Tongue (tissue), 2 donors: ENCODE results near the gene UBL7. TPM values are rescaled to one million over a fixed set of nuclear protein-coding genes. Genes with fewer than 3 reads are reported as not detected.
A peak's percentile ranks its signal among the peaks of the same experiment; 100 is the strongest.

ENCODE experiments used
- DNase-seq: peaks from one replicate; pipeline ENCODE4 v3.0.0-alpha.2; 2015
- total RNA-seq: library from RNA; depleted of rRNA; stranded (reverse); fragments of >200 nt; gene quantifications from one replicate; pipeline ENCODE4 v1.2.3, GENCODE V29; 2014

Gene UBL7
- total RNA-seq, 1 donor from 2014 or later = 21.4 TPM

DNA sequence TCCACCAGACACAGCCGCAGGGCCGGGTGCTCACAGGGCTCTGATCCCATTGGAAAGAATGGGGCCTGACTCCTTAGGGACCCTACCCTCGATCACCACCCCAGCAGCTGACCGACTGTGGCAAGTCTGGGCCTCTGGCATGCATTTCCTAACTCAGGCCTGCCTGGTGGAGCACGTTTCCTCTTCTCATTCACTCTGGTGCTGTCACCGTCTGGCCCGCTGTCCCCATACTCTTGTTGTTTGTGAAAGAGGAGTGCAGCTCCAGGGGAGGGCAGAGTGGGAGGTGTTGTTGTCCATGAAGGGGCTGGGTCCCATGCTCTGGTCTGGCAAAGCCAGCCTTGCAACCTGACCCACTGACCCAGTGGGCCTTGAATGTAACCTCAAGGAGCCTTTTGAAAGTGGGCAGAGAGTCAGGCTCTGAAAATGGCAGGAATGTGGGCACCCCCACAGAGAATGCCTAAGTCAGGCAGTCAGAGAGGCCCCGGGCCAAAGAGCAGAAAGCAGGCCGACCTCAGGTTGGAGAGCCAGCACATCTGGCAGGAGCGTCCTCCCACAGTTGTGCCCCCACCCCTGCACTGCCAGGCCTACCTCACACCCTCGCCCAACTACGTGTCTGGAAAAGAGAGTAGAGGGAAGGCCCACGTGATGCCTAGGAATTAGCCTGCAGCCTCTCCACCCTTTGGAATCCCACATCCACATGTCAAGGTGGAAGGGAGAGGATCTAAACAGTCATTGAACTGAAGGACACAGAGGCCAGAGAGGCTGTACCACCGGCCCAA, 38.1 kb downstream of the UBL7 start:
- no peak for DNase-seq

DNA sequence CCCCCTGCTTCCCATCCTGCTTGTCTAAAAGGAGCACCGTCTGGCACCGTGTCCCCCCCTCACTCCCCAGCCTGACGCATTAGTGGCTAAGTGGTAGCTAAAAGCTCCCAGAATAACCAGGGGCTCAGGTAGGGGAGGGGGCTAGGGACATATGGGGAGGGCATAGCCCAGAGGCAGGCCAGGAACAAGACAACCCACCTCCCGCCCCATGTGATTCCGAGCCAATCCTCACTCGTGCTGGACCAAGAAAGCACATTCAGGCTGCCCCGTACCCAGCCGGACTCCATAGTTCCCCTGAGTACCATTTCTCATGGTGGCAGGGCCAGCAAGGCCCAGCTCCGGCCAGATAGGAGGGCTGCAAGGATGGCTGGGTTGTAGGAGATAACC, 38.7 kb downstream of the UBL7 start:
- no peak for DNase-seq

DNA sequence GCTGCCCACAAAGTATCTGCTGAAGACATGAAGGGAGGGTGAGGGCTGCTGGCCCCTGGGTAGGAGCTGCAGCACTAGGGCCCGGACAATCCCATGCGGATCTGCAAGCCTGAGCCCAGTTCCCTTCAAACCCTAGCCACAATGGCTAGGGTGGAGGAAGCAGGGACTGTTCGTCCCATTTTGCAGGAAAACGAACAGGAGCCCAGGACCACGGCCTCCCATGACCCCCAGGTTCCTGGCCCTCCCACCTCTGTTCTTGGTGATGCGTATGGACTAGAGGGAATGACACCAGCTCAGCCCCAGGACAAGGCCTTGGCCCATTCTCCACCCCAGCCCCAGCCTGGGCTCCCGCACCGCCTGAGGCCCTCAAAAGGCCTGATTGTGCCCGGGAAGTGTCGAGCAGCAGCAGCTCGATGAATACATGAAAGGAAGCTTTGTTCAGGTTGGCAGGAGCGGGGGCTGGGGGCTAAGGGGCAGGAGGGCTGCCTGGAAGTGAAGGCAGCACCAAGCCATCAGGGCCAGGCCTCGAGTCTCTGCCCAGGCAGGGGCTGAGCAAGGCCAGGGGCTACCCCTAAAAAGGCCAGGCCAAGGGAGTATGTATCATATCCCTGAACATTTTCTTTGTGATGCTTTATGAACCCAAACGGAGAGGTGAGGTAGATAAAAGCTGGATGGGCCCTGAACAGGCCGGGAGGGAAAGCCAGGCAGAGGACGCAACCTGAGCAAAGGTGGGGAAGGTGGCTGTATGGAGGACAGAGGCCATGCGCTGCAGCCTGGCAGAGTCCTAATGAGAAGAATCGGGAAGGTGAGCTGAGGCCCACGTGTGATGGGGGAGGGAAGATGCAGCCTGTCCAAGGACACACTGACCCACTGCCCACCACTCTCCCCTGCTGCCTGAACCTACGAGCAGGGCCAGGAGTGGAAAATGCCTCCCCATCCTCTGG, 39.4 kb downstream of the UBL7 start:
- peak; percentile 40 for DNase-seq

DNA sequence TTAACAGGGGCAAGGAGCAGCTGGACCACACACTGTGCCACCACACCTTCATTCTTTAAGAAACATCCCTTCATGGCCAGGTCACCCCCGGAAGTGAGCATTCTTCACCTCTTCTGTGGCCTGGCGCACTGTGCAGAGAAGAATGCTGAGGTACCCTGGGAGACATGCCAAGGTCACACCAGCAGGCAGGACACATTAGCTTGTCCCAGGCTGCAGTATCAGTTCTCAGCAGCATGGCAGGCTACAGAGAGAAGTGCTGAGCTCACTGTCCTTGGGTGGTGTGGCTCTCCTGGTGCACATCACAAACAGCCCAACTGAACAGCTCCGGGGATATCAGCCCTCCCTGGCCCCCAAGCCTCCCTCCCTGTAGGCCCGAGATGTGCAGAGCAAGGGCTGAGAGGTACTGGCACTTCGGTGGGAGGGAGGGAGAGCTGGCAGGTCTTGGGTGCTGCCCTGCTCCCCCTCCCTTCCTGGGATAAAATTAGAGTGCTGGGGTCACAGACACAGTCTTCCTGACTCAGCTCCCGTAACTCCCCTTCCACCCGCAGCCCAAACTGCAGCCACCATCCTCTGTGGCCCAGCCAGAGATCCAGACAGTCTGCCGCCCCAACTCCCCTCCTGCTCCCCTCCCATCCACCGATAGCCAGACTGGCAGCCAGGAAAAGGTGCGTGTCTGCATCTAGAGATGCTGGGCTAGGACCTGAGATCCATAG, 40.6 kb downstream of the UBL7 start:
- DNase-seq = no peak

DNA sequence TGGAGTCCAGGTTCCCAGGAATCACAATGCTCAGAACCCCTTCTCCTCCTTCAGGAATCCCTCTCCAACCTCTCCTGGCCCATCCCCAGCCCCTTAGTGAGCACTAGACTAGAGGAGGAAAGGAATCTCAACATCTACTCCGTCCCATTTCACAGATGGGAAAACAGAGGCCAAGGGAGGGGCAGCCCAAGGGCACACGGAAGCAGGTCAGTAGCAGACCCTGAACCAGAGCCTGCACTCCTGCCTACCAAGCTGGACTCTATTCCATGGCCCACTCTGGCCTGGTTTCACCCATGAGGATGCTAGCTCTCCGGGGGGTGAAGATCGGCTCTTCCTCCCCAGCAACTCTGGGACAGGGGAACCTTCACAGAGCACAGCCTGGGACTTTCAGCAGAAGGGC, 41.5 kb downstream of the UBL7 start:
- no peak for DNase-seq

DNA sequence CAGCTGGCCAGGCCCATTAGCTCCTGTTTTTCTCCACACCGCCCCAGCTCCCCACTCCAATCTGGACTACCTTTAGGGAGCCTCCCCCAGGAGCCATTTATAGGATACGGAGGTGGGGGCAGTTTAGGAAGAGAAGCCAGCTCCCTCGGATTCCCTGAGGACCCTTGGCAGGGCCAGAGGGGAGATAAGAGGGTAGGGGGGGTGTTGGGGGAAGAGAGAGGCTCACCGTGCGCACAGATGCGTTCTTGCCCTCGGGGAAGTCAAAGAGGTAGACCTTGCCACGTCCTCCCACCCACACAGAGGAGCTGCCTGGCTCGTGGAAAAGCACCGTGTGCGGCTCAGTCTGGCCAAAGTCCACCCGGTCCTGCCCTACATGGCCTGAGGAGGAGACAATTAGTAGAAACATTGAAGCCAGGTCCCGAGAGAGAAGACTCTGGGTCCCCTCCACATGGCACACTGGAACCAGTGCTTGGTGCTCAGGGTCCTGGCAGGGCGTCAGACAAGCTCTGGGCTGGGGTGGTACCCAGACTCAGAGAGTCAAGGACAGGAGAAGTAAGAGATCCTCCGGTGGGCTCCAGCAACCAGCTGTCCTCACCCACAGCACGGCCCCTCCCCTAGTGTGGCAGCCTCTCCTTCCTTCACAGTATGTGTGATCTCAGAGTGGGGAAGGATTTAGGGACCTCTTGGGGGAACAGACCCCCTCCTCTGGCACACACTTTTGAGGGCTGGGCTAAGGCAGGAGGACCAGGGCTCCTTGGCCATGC, 42.2 kb downstream of the UBL7 start:
- DNase-seq = no peak

DNA sequence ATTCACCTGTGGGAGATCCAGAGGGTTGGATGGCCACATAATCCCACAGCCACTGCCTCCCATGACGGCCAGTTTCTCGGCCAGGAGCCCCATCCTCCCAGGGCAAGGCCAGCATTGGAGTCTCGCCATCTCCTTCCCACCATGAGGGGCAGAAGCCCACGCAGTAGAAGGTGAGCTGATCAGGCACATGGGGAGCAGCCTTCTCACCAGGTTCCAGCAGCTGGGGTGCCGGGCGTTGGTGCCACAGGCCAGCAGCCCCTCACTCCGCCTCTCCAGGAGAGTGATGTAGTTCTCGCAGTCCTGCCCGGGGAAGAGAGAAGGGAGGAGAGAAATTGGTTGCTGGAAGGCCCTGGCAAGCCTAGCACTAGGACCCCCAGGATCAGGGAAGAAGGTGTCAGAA, 43.3 kb downstream of the UBL7 start:
- DNase-seq = no peak

DNA sequence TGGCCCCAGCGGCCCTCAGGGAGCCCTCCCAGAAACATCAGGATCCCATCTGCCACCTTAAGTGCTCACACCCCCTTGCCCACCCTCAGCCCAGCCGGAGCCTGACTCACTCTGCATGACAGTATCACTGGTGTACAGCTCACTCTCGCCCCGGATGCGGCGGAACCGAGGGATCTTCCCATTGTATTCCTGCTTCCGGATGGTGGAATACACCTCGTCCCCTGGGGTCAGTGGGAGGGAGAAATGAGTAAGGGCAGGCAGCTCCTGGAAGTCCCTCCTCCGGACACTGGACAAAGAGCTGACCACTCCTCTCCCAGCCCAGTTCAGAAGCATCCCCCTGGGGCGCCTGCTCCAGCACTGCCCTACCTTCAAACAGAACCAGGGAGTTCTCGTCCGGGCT, 43.7 kb downstream of the UBL7 start:
- DNase-seq = no peak

DNA sequence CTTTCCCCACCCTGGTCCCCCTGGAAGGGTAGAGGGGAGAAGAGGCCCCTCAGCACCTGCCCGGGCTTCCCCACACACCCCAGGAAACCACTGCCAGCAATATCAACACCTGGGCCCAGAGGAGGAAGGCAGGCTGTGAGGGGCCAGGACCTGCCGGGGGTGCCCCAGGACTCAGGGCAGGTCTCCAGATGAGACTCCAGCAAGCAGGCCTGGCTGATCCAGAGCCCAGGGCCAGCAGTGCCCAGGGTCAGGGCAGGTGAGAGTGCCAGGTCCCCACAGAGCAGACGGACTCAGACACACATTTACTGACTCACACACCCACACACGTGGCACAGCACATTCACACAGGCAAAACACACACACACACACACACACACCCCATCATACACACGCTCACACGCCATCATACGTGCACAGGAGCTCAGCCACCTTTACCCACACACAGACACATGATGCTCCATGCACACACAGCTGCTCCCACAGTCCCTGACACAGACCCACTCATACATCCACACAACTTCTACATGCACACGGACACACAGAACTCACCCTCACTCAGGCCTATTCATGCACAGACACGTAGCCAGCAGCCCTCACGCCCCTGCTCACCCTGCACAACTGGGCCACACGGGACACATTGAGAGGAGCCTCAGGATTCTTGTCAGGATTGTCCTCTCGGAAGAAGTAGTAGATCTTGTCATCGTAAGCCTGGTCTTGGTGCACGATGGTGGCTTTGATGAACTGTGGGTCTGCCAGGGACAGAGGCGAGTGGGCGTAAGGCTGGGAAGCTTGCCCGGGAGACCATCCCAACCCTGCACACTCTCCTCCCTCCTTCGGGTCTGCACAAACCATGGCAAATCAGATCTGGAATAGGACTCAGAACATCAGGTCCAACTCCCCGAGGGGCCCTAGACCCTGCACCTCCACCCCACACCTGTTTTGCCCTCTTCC, 44.7 kb downstream of the UBL7 start:
- no peak for DNase-seq

DNA sequence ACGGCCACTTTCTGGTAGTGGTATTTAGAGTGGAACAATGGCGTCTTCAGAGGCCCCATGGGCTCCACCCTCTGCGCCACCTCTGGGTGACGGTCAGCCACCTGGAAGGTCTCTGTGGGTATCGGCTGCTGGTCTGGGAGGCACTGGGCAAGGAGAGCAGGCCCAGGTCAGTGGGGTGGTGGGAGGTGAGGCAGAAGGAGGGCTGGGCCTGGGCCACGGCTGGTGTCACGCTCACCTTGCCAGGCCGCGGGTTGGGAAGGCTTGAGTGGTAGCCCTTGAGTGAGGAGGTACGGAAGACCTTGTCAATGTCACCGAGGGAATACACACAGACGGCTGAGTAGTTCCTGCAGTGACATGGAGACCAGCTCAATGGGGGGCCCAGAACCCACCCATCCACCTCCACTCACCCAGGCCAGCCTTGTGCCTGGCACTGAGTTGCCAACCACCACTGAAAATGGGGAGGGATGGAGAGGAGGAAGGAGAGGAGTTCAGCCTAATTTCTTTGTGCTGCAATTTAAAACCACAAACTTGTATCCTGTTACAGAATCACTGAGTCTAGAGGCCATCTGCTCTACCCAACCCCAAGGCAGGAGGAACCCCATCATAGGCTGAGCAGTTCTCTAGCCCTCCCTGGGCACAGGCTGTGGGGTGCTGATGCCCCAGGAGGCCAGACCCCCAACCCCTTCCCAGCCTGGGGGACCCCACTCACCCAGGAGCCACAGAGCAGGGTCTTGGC, 46.2 kb downstream of the UBL7 start:
- DNase-seq = no peak

DNA sequence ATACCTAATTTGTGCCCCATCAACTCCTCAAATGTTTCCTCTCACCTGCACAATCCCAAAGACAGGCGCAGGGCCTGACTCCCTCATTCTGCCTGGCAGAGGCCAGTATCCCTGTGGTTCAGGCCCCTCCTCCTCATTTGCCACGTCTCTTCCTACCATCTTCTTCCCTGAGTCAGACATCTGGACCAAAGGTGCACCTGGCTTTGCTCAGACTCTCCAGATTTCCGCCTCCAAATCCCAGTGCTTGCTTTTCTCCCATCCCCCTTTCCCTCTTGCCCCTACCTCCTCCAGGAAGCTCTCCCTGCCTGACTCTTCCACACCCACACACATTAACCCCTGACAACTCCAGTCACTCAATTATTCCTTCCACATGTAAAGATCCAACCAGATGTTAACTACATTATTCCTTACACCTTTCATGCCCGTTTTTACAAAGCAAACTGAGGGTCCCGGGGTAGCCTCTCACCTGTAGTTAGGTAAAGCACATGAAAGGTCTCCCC, 46.8 kb downstream of the UBL7 start:
- no peak for DNase-seq

DNA sequence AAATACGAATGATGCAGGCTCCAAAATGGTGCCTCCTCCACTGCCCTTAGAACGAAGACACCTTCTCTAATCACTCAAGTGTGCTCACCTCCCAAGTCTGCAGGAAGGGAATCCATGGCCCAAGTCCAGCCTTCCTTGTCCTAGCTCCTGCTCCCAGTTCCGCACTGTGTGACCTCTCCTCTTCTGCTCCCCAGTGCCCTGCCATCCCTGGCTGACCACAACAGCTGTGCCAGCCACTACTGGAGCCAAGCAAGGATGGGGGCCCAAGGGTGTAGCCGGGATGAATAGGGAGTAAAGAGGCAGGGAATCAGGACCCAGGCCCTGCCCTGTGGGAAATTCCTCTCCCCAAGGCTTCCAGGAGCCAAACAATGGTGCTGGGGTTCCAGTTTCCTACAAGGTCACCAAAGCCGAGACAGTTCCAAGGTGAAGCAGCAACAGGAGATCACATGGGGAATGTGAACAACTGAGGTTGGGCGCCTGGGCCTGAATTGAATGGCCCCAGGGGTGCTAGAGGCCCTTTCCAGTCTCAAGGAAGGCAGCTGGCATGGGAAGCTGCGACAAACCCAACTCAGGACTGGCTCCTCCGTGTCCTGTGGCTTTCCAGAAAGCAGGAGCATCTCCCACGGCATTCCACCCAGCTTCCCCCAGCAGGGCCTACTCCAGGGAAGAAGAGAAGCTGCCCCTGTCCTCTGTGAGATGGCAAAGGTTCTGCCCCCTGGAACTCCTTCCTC, 47.4 kb downstream of the UBL7 start:
- no peak for DNase-seq

DNA sequence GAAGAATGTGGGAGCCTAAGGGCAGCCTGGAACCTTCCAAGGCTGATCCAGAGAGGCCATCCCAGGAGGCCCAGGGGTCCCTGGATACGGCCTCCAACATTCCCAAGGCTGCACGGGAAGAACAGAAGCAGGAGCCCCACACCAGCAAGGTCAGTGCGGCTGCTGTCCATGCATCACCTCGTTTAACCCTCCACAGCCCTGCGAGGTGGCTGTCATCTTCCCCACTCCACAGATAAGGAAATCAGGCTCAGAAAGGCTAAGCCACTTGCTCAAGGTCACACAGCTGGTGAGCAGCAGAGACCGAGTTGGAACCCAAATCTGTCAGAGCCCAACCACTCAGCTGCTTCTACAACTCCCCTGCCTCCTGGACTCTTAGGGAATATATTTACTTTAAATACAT, 48.8 kb downstream of the UBL7 start:
- no peak for DNase-seq

DNA sequence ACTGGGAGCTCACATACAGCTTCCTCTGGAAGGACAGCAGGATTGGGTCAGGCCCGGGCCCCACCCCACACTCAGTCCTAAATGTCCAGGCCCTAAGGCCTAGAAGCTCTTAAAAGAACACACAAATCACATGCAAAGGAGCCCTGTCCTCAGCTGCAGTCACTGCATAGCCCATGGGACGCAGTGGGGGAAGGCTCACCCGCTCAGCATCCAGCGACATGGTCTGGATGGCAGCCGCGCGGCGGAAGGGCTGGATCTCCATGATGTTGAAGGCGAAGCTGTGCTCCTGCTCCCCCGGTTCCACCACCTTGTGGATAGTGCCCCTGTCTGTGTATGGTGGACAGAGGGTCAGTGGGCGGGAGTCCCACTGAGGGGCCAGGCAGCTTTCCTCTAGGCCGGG, 49.3 kb downstream of the UBL7 start:
- DNase-seq = no peak

DNA sequence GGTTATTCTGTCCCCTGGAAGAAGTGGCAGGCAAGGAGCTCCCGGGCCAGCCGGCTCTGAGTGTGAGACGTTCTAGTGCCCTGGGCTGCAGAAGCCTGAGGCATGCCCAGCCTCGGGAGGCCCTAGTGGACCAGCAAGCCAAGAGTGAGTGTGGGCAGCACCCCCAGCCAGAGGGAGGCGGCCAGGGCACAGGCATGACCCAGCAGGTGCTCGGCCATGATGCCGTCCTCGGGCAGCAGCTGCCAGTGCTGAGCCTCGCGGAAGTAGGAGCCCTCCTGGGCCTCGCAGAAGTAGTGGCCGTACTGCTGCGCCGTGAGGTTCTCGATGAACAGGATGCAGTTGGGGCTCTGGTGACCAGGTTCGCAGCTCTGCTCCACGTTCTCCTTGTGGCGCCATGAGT, 50.5 kb downstream of the UBL7 start:
- DNase-seq = no peak

DNA sequence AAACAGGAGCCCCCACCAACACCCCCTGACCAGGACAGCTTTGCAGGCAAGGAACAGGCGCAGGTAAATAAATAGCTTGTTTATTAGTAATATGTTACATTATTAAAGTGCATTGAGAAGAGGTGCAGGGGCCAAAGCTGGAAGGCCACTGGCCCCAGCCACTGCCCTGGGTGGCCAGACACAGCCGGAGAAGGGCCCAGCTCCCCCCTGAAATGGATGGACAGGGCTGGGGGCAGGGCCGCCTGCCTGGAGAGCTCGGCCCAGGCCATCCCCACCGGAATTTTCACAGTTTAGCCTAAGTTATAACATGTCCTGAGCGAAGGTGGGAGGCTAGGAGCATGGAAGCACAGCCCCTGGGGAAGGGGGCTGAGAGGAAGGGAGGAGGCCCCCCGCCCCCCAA, 51.7 kb downstream of the UBL7 start:
- DNase-seq = no peak

DNA sequence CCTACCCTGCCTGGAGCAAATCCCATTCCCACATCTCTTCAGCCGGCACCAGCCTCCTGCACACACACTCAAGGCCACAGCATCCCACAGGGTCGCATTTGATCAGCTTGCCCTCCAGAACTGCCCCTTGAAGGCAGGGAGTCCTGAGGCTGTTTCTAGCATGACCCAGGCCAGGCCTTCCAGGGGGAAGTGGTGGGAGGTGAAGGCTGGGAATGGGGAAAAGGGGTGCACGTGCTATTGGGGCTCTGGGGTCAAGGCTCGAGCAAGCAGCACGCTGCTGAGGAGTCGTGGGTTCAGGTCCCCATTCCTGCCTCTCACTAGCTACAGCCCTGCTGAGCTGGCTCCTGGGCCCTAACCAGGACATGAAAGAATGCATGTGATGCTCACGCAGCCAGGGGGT, 52.1 kb downstream of the UBL7 start:
- no peak for DNase-seq

DNA sequence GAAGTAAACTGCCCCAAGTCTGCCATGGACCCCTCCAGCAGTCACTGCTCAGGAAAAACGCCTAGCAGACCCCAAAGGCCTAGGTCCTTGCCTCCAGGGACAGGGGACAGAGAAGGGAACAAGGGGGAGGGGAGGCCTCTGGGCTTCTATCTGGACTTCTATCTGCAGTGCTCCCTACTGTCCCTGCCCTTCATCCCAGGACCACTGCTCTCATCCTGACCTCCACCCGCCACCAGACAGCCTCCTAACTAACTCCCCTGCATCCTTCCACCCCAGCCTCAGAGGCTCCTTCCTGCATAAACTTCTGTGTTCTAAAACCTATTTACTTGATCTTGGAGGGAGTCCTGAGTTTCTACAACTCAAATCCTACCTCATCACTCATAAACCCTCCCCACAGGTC, 52.6 kb downstream of the UBL7 start:
- DNase-seq = no peak

DNA sequence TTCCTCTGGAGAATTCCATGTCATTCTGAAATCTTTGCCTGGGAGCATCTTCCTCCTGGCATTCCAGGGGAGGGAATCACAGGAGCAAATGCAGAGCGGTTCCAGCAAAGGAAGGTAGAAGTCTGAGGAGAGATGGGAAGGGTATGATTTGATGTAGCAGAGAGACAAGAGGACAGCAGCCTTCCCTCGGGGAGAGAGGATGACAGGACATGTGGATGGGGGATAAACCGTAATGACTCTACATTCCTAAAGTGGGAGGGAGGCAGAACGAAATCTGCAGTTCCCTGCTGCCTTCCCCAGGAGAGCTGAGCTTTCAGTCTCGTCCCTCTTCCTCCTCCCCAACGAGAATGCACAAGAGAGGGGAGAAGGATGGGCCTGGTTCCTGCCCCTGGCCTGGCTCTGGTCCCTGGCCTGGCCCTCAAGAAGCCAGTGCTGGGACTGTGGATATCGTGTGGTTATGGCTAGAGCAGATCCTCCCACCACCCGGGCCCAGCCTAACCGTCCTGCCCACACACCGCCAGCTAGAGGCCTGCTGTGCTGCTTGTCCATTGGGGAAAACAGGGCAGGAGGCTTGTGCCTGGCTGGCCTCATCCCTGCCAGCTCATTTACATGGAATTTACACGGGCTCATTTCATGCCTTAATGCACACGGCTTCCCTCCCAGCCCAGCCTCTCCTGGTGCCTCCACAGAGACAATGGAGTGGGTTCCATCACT, 53.8 kb downstream of the UBL7 start:
- no peak for DNase-seq
